ENCODE results near the gene MTG1. TPM values are rescaled to one million over a fixed set of nuclear protein-coding genes. Genes with fewer than 3 reads are reported as not detected.

Gene MTG1
- total and polyA plus RNA-seq, 2 donors (not counting 1 experiment from before 2014, with no cell fraction given), result 90.0 to 117 TPM

GRCh38 chr10:133441780-133442179 lies 47.8 kb downstream of the MTG1 start:
- intact Hi-C loops (cut with micrococcal nuclease), result no loop called here
- POLR2A ChIA-PET, result no interaction called here
- H3K9me3 Mint-ChIP-seq (ENCODE audit: insufficient read depth), result peaks cover 3% of the 10 kb centered on the region
- DNase-seq (no peak), ATAC-seq (ENCODE audit: low read depth) (no peak)
- peaks cover under 1 to 28% (median 4%) of the 10 kb centered on the region in 3 donors for H3K9me3 ChIP-seq (ENCODE audit: control extremely low read depth in 1 of 3, control insufficient read depth in 2 of 3, insufficient read depth in 1 of 3, low read length in 2 of 3)
- peaks cover 0 to 2% (median 0%) of the 10 kb centered on the region in 4 experiments for H3K27me3 ChIP-seq (replicated peaks in 1 of 4; ENCODE audit: control extremely low read depth in 1 of 4, control insufficient read depth in 3 of 4, insufficient read depth in 4 of 4, low read length in 3 of 4)
- no peak overlapping the region for H2AFZ ChIP-seq (ENCODE audit: insufficient read depth, low read depth, low read length, poor library complexity, severe bottlenecking)
- no peak overlapping the region for H3K4me2 ChIP-seq (replicated peaks; ENCODE audit: low read depth, low read length, poor library complexity, severe bottlenecking)
- no peaks in the 10 kb centered on the region for H3K36me3 ChIP-seq (replicated peaks in 1 of 2; ENCODE audit: control extremely low read depth in 1 of 2, control insufficient read depth in 1 of 2, extremely low read depth in 1 of 2, insufficient read depth in 2 of 2, low read length in 1 of 2)
- no peak overlapping the region for H3K27ac ChIP-seq (ENCODE audit: low read length in 2 of 2)
- no peak overlapping the region for H3K4me3 ChIP-seq (ENCODE audit: control extremely low read depth in 1 of 5, extremely low read depth in 1 of 5, insufficient read depth in 1 of 5, low read depth in 2 of 5, low read length in 4 of 5)
- H4K20me1 ChIP-seq (ENCODE audit: control insufficient read depth, insufficient read depth, low read length, poor library complexity, severe bottlenecking), result no peaks in the 10 kb centered on the region
- CTCF ChIA-PET, result interaction anchor here (0.7 kb wide), 1 partner anchor 176 kb away, joined by 3 read pairs; no protein-coding TSS in a partner anchor
- H3K4me3 Mint-ChIP-seq, result no peak overlapping the region
- no peak overlapping the region for H3K27ac Mint-ChIP-seq
- H3K9ac ChIP-seq (ENCODE audit: low read length), result no peak overlapping the region
- 84% methylated on average over 11 of the region's 12 CpGs for WGBS (ENCODE audit: insufficient coverage)
- peaks cover 0 to 7% of the 10 kb centered on the region in 2 donors for H3K4me1 ChIP-seq (ENCODE audit: control insufficient read depth in 2 of 2, insufficient read depth in 2 of 2, low read length in 2 of 2)
- no peak for TF ChIP-seq EZH2 (IDR thresholded peaks at IDR 0.05; ENCODE audit: borderline replicate concordance, insufficient read depth, low read depth, low read length, poor library complexity, severe bottlenecking)
- no peak for TF ChIP-seq CTCF (IDR thresholded peaks at IDR 0.05)
- H3K79me2 ChIP-seq (ENCODE audit: control insufficient read depth, insufficient read depth, low read length), result no peaks in the 10 kb centered on the region
- H3K4me1 Mint-ChIP-seq, result peaks cover 5% of the 10 kb centered on the region
- H3K27me3 Mint-ChIP-seq, result peaks cover under 1% of the 10 kb centered on the region

GRCh38 chr10:133442191-133442966 lies 48.4 kb downstream of the MTG1 start:
- DNase-seq (no peak), ATAC-seq (ENCODE audit: low read depth) (no peak)
- Histone ChIP-seq H3K79me2 (ENCODE audit: control insufficient read depth, insufficient read depth, low read length) (no peaks in the 10 kb centered on the region), H3K36me3 (replicated peaks in 1 of 2; ENCODE audit: control extremely low read depth in 1 of 2, control insufficient read depth in 1 of 2, extremely low read depth in 1 of 2, insufficient read depth in 2 of 2, low read length in 1 of 2) (no peaks in the 10 kb centered on the region), H3K27ac (ENCODE audit: low read length in 2 of 2) (no peak overlapping the region), H2AFZ (ENCODE audit: insufficient read depth, low read depth, low read length, poor library complexity, severe bottlenecking) (no peak overlapping the region), H3K9ac (ENCODE audit: low read length) (no peak overlapping the region), H3K4me2 (replicated peaks; ENCODE audit: low read depth, low read length, poor library complexity, severe bottlenecking) (no peak overlapping the region), H3K4me1 (ENCODE audit: control insufficient read depth in 2 of 2, insufficient read depth in 2 of 2, low read length in 2 of 2) (peaks cover 0 to 7% of the 10 kb centered on the region in 2 donors), H3K9me3 (ENCODE audit: control extremely low read depth in 1 of 3, control insufficient read depth in 2 of 3, insufficient read depth in 1 of 3, low read length in 2 of 3) (peaks cover 2 to 34% (median 10%) of the 10 kb centered on the region in 3 donors), H4K20me1 (ENCODE audit: control insufficient read depth, insufficient read depth, low read length, poor library complexity, severe bottlenecking) (no peaks in the 10 kb centered on the region), H3K4me3 (ENCODE audit: control extremely low read depth in 1 of 5, extremely low read depth in 1 of 5, insufficient read depth in 1 of 5, low read depth in 2 of 5, low read length in 4 of 5) (no peak overlapping the region), H3K27me3 (replicated peaks in 1 of 4; ENCODE audit: control extremely low read depth in 1 of 4, control insufficient read depth in 3 of 4, insufficient read depth in 4 of 4, low read length in 3 of 4) (no peaks in the 10 kb centered on the region)
- Mint-ChIP-seq H3K27me3 (peaks cover 1% of the 10 kb centered on the region), H3K27ac (no peak overlapping the region), H3K4me1 (peaks cover 5% of the 10 kb centered on the region), H3K4me3 (no peak overlapping the region), H3K9me3 (ENCODE audit: insufficient read depth) (peaks cover 5% of the 10 kb centered on the region)
- TF ChIP-seq CTCF (IDR thresholded peaks at IDR 0.05) (no peak), EZH2 (IDR thresholded peaks at IDR 0.05; ENCODE audit: borderline replicate concordance, insufficient read depth, low read depth, low read length, poor library complexity, severe bottlenecking) (no peak)
- 69% methylated on average over 23 of the region's 23 CpGs for WGBS (ENCODE audit: insufficient coverage)
- intact Hi-C loops (cut with micrococcal nuclease), result no loop called here
- ChIA-PET POLR2A (no interaction called here), CTCF (interaction anchor here (0.7 kb wide), 1 partner anchor 175 kb away, joined by 3 read pairs; no protein-coding TSS in a partner anchor)

Measured in B cell (primary cell).